Jurkat, Clone E6-1 (cell line): Measurements from ENCODE around the gene VTN.

Source experiments
- DNase-seq: peaks from one replicate; pipeline ENCODE4 v3.0.0-alpha.2; 2011; ENCODE audit warnings: low read depth, low spot score
- H3K4me3 ChIP-seq: 2 replicates; pipeline ENCODE4 v1.5.1; 2011; ENCODE audit warnings: mild to moderate bottlenecking, low read length, control low read depth, moderate library complexity

The VTN gene

GRCh38 chr17:28328325-28328724 lies 41.8 kb downstream of the VTN start:
- no peak overlapping the region for H3K4me3 ChIP-seq
- no peak for DNase-seq

- no peak overlapping the region for H3K4me3 ChIP-seq
- no peak for DNase-seq
Observed at GRCh38 chr17:28327709-28328108, 42.4 kb downstream of the VTN start.

- no peak for DNase-seq
- no peak overlapping the region for H3K4me3 ChIP-seq
Observed at GRCh38 chr17:28327031-28327607, 43.0 kb downstream of the VTN start.

GRCh38 chr17:28326114-28326513 lies 44.0 kb downstream of the VTN start:
- no peak for DNase-seq
- H3K4me3 ChIP-seq = no peak overlapping the region

GRCh38 chr17:28325211-28325610 lies 44.9 kb downstream of the VTN start:
- no peak for DNase-seq
- no peak overlapping the region for H3K4me3 ChIP-seq

GRCh38 chr17:28324781-28325180 lies 45.3 kb downstream of the VTN start:
- no peak for DNase-seq
- no peak overlapping the region for H3K4me3 ChIP-seq

GRCh38 chr17:28324267-28324745 lies 45.8 kb downstream of the VTN start:
- no peak overlapping the region for H3K4me3 ChIP-seq
- DNase-seq = no peak

- peak overlapping the region; percentile 95 for H3K4me3 ChIP-seq
- no peak for DNase-seq
Observed at GRCh38 chr17:28320215-28321061, 49.7 kb downstream of the VTN start.

- no peak for DNase-seq
- H3K4me3 ChIP-seq = peak overlapping the region; percentile 95
Observed at GRCh38 chr17:28319598-28319935, 50.5 kb downstream of the VTN start.

- peak within 1 kb of the TSS; percentile 95 for H3K4me3 ChIP-seq
- DNase-seq = peak; percentile 97
Observed at GRCh38 chr17:28318759-28319597, 51.1 kb downstream of the VTN start, which contains the start of gene TMEM97. Gene TMEM97, plus strand, starts transcription at chr17:28319200. Its CDS starts 40 bp downstream, at chr17:28319240.

- H3K4me3 ChIP-seq = peak overlapping the region; percentile 95
- no peak for DNase-seq
Observed at GRCh38 chr17:28317966-28318758, 51.9 kb downstream of the VTN start.
